Measurements from ENCODE around the gene UCK1. TPM values are rescaled to one million over a fixed set of nuclear protein-coding genes. Genes with fewer than 3 reads are reported as not detected.

UCK1 gene
- total RNA-seq, 4 donors from 2014 or later, result 22.0 to 35.1 (median 25.4) TPM

GRCh38 chr9:131480258-131480657, 50.8 kb downstream of the UCK1 start:
- 95 to 100% methylated on average over 1 of the region's 1 CpG for WGBS, 2 donors
- no peak overlapping the region for H3K4me3 ChIP-seq (ENCODE audit: low read depth, poor library complexity, severe bottlenecking)
- no peak for DNase-seq (ENCODE audit: low spot score in 2 of 2)
- TF ChIP-seq CTCF (IDR thresholded peaks at IDR 0.05) (no peak), POLR2A (IDR thresholded peaks at IDR 0.05) (no peak)
- intact Hi-C loops (cut with DNase I; ENCODE audit: low total_unique reads), result no loop called here

- TF ChIP-seq CTCF (IDR thresholded peaks at IDR 0.05), result no peak
- TF ChIP-seq POLR2A (IDR thresholded peaks at IDR 0.05), result no peak
- 86 to 89% methylated on average over 10 of the region's 10 CpGs for WGBS, 2 donors
- DNase-seq (ENCODE audit: low spot score in 2 of 2), result no peak
- intact Hi-C loops (cut with DNase I; ENCODE audit: low total_unique reads), result no loop called here
- H3K4me3 ChIP-seq (ENCODE audit: low read depth, poor library complexity, severe bottlenecking), result no peak overlapping the region
Measured at GRCh38 chr9:131478911-131479310, 52.2 kb downstream of the UCK1 start.

- intact Hi-C loops (cut with DNase I; ENCODE audit: low total_unique reads), result no loop called here
- TF ChIP-seq POLR2A (IDR thresholded peaks at IDR 0.05) (no peak), CTCF (IDR thresholded peaks at IDR 0.05) (no peak)
- no peak for DNase-seq (ENCODE audit: low spot score in 2 of 2)
- WGBS, 2 donors, result 60 to 62% methylated on average over 12 of the region's 12 CpGs
- H3K4me3 ChIP-seq (ENCODE audit: low read depth, poor library complexity, severe bottlenecking), result no peak overlapping the region
Measured at GRCh38 chr9:131478421-131478868, 52.6 kb downstream of the UCK1 start.

GRCh38 chr9:131477816-131478419, 53.1 kb downstream of the UCK1 start:
- no peak overlapping the region for H3K4me3 ChIP-seq (ENCODE audit: low read depth, poor library complexity, severe bottlenecking)
- intact Hi-C loops (cut with DNase I; ENCODE audit: low total_unique reads), result no loop called here
- TF ChIP-seq CTCF (IDR thresholded peaks at IDR 0.05) (no peak), POLR2A (IDR thresholded peaks at IDR 0.05) (no peak)
- 84 to 89% methylated on average over 19 of the region's 19 CpGs for WGBS, 2 donors
- DNase-seq (ENCODE audit: low spot score in 2 of 2), result no peak

GRCh38 chr9:131477367-131477766, 53.7 kb downstream of the UCK1 start:
- DNase-seq (ENCODE audit: low spot score in 2 of 2), result no peak
- H3K4me3 ChIP-seq (ENCODE audit: low read depth, poor library complexity, severe bottlenecking), result no peak overlapping the region
- intact Hi-C loops (cut with DNase I; ENCODE audit: low total_unique reads), result no loop called here
- WGBS, 2 donors, result 84 to 88% methylated on average over 11 of the region's 11 CpGs
- TF ChIP-seq POLR2A (IDR thresholded peaks at IDR 0.05), result no peak
- TF ChIP-seq CTCF (IDR thresholded peaks at IDR 0.05), result no peak

GRCh38 chr9:131476777-131477345, 54.2 kb downstream of the UCK1 start:
- H3K4me3 ChIP-seq (ENCODE audit: low read depth, poor library complexity, severe bottlenecking), result no peak overlapping the region
- TF ChIP-seq POLR2A (IDR thresholded peaks at IDR 0.05), result no peak
- TF ChIP-seq CTCF (IDR thresholded peaks at IDR 0.05), result no peak
- no peak for DNase-seq (ENCODE audit: low spot score in 2 of 2)
- 86 to 87% methylated on average over 13 to 18 of the region's 18 CpGs for WGBS, 2 donors
- intact Hi-C loops (cut with DNase I; ENCODE audit: low total_unique reads), result no loop called here

Data from lower leg skin (tissue), 4 donors.